HCT116 (cell line): ENCODE measurements around the gene ARHGEF10L. TPM values are rescaled to one million over a fixed set of nuclear protein-coding genes. Genes with fewer than 3 reads are reported as not detected.

Source experiments
- ATAC-seq: fragments of 200-7000 bp; cut with Tn5 transposase; 2 replicates; pipeline ENCODE4 v1.9.1; 2020; ENCODE audit warnings: mild to moderate bottlenecking, moderate library complexity
- BruUV-seq: library from RNA; stranded (reverse); fragments of 400-500 nt; replicated peaks from 2 replicates; lab custom pipeline; 2021; lab: Mats Ljungman, UMichigan
- CTCF ChIA-PET: fragments of 300-600 bp; sonication (Branson Sonifier 250); formaldehyde crosslinking; loops from one replicate; lab custom pipeline; 2021; ENCODE audit warnings: antibody characterized with exemption; lab: Charles Lee
- POLR2A ChIA-PET: fragments of 300-600, 350-600 bp; sonication (Branson Sonifier 250); formaldehyde crosslinking; loops from one replicate; lab custom pipeline; 2021; ENCODE audit warnings: antibody characterized with exemption; lab: Charles Lee
- RAD21 ChIA-PET, 2 experiments: fragments of 300-600 bp; sonication (Branson Sonifier 250); formaldehyde crosslinking; loops; one replicate each; lab custom pipeline; 2023; ENCODE audit warnings: low total read pairs in 2 of 2; ENCODE audit not compliant: uncharacterized antibody in 2 of 2, unreplicated experiment in 2 of 2, low non-redundant PET in 1 of 2; lab: Charles Lee
- DNase-seq: peaks from one replicate; pipeline ENCODE4 v3.0.0-alpha.2; 2010; ENCODE audit warnings: low read depth, low spot score
- H2AFZ ChIP-seq: fragments of 200-600 bp; shearing (Covaris generic), sonication (generic); 2 replicates; pipeline ENCODE4 v1.6.1; 2017; ENCODE audit warnings: low read depth, mixed run types, mixed read lengths, antibody characterized with exemption, low read length; ENCODE audit not compliant: poor library complexity, severe bottlenecking
- H3K27ac ChIP-seq: 2 replicates; pipeline ENCODE4 v1.5.1; 2012; ENCODE audit warnings: low read depth, low read length
- H3K27me3 ChIP-seq: fragments of 200-600 bp; sonication (generic); 2 replicates; pipeline ENCODE4 v1.6.1; 2016; ENCODE audit warnings: mixed run types, low read length, mixed read lengths; ENCODE audit not compliant: insufficient read depth
- H3K36me3 ChIP-seq, 2 experiments: fragments of 200-500 bp in 1 of 2; fragments of 200-600 bp in 1 of 2; sonication (Bioruptor generic) in 1 of 2; sonication (generic) in 1 of 2; 2 replicates each; pipeline versions ENCODE4 v1.5.1 to v1.6.1; 2014 to 2016; ENCODE audit warnings: low read length in 2 of 2, inconsistent platforms in 1 of 2, mixed read lengths in 1 of 2, mixed run types in 1 of 2; ENCODE audit not compliant: insufficient read depth in 2 of 2, control insufficient read depth in 1 of 2
- H3K4me1 ChIP-seq, 2 experiments: fragments of 200-600 bp in 1 of 2; sonication (generic) in 1 of 2; 2 replicates each; pipeline versions ENCODE4 v1.5.1 to v1.6.1; 2012 to 2017; ENCODE audit warnings: low read length in 2 of 2, inconsistent platforms in 1 of 2, mild to moderate bottlenecking in 1 of 2, mixed read lengths in 1 of 2, mixed run types in 1 of 2, moderate library complexity in 1 of 2; ENCODE audit not compliant: insufficient read depth in 2 of 2, control insufficient read depth in 1 of 2
- H3K4me2 ChIP-seq: fragments of 200-600 bp; sonication (generic); 2 replicates; pipeline ENCODE4 v1.6.1; 2017; ENCODE audit warnings: mixed run types, low read length, mixed read lengths
- H3K4me3 ChIP-seq, 2 experiments: fragments of 200-600 bp in 1 of 2; sonication (generic) in 1 of 2; replicated peaks in 1 of 2; 2 replicates each; pipeline ENCODE4 v1.5.1; 2011 to 2016; ENCODE audit warnings: low read length in 2 of 2, control low read depth in 1 of 2, low read depth in 1 of 2, mild to moderate bottlenecking in 1 of 2, mixed read lengths in 1 of 2, mixed run types in 1 of 2
- H3K79me2 ChIP-seq: fragments of 200-600 bp; sonication (generic); 2 replicates; pipeline ENCODE4 v1.6.1; 2017; ENCODE audit warnings: mild to moderate bottlenecking, mixed run types, low read length, moderate library complexity, mixed read lengths; ENCODE audit not compliant: insufficient read depth
- H3K9ac ChIP-seq: fragments of 200-600 bp; sonication (generic); 2 replicates; pipeline ENCODE4 v1.6.1; 2016; ENCODE audit warnings: low read length, mixed read lengths
- H3K9me2 ChIP-seq: fragments of 200-600 bp; sonication (generic), shearing (Covaris generic); 2 replicates; pipeline ENCODE4 v1.6.1; 2017; ENCODE audit warnings: mixed run types, mild to moderate bottlenecking, moderate library complexity; ENCODE audit not compliant: insufficient read depth
- H3K9me3 ChIP-seq, 2 experiments: fragments of 200-500 bp in 1 of 2; fragments of 200-600 bp in 1 of 2; sonication (Bioruptor generic) in 1 of 2; sonication (generic) in 1 of 2; 2 replicates each; pipeline ENCODE4 v1.6.1; 2014 to 2017; ENCODE audit warnings: low read length in 2 of 2, mixed read lengths in 2 of 2, inconsistent platforms in 1 of 2, low read depth in 1 of 2, mild to moderate bottlenecking in 1 of 2, mixed run types in 1 of 2, moderate library complexity in 1 of 2; ENCODE audit not compliant: control insufficient read depth in 1 of 2, insufficient read depth in 1 of 2
- H4K20me1 ChIP-seq: fragments of 200-600 bp; sonication (generic), shearing (Covaris generic); 2 replicates; pipeline ENCODE4 v1.6.1; 2017; ENCODE audit warnings: mixed run types, mild to moderate bottlenecking, moderate library complexity; ENCODE audit not compliant: insufficient read depth
- CBX3 ChIP-seq: IDR thresholded peaks from 2 replicates; pipeline ENCODE4 v1.6.1; 2012; ENCODE audit warnings: low read depth
- EGR1 ChIP-seq: IDR thresholded peaks from 2 replicates; pipeline ENCODE4 v1.6.1; 2012; ENCODE audit warnings: low read depth
- EZH2 ChIP-seq: fragments of 200-600 bp; sonication (generic); IDR thresholded peaks from 2 replicates; pipeline ENCODE4 v1.6.1; 2017; ENCODE audit warnings: antibody characterized with exemption, mixed run types
- EZH2phosphoT487 ChIP-seq: fragments of 200-600 bp; IDR thresholded peaks from 2 replicates; pipeline ENCODE4 v1.6.1; 2018; ENCODE audit warnings: antibody characterized with exemption, borderline replicate concordance
- FOSL1 ChIP-seq: IDR thresholded peaks from 2 replicates; pipeline ENCODE4 v1.6.1; 2012; ENCODE audit warnings: low read depth
- JUND ChIP-seq: IDR thresholded peaks from 2 replicates; pipeline ENCODE4 v1.6.1; 2012
- POLR2AphosphoS5 ChIP-seq: IDR thresholded peaks from 2 replicates; pipeline ENCODE4 v1.6.1; 2011; ENCODE audit warnings: mild to moderate bottlenecking, low read depth, low read length, moderate library complexity
- RAD21 ChIP-seq: IDR thresholded peaks from 2 replicates; pipeline ENCODE4 v1.6.1; 2012; ENCODE audit warnings: low read depth, mild to moderate bottlenecking
- SIN3A ChIP-seq: IDR thresholded peaks from 2 replicates; pipeline ENCODE4 v1.6.1; 2012; ENCODE audit warnings: low read depth
- SP1 ChIP-seq: IDR thresholded peaks from 2 replicates; pipeline ENCODE4 v1.6.1; 2012; ENCODE audit warnings: low read depth
- TCF7L2 ChIP-seq: IDR thresholded peaks from 2 replicates; pipeline ENCODE4 v1.7.0; 2011; ENCODE audit warnings: borderline replicate concordance, inconsistent platforms; ENCODE audit not compliant: insufficient read depth, insufficient read length; ENCODE audit errors: extremely low read depth
- ZFX ChIP-seq: fragments of 450-650 bp; IDR thresholded peaks from 2 replicates; pipeline ENCODE4 v1.6.1; 2017
- intact Hi-C: fragments of 100-400 bp; cut with micrococcal nuclease; formaldehyde crosslinking; loops from 2 replicates; pipeline ENCODE4 v1.10.0; 2022
- total RNA-seq: library from RNA; stranded (reverse); gene quantifications from one replicate; pipeline ENCODE4 v1.2.1, GENCODE V29; 2021; ENCODE audit not compliant: unreplicated experiment
- TF ChIP-seq, protein P1 (sequence below): IDR thresholded peaks from 2 replicates; pipeline ENCODE4 v1.6.1; 2012

ARHGEF10L gene
- total RNA-seq, 1 experiment from 2014 or later: 14.7 TPM

DNA sequence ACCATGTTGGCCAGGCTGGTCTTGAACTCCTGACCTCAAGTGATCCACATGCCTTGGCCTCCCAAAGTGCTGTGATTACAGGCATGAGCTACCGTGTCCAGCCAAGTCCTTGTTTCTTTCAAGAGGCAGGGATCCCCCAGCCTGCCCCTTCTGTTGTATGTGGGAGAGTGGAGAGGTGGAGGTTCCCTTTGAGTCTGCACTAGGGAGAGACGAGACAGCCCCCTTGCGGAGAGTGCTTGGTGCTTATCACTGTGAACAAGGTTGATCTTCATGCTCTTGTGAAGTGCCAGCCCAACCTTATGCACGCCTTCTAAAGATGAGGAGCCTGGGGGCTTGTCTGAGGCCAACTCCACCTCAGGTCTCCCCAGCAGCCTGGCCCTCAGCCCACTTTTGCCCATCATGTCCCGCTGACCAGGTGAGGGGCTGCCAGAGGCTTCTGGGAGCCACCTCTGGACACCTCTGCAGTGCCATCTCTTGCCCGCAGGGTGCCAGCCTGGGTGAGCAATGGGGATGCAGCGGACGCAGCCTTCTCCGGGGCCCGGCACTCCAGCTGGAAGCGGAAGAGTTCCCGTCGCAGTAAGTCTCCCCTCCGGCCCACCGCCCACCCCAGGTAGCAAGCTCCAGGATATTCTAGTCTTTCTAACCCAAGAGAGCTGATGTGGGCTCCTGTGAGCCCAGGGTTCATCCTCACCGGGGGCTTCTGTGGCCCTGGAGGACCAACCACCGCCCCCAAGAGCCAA lies 62.3 kb downstream of the ARHGEF10L start:
- no peak overlapping the region for H3K27ac ChIP-seq
- H4K20me1 ChIP-seq: no peaks in the 10 kb centered on the region
- no TSS peak for BruUV-seq
- no peaks in the 10 kb centered on the region for H3K9me3 ChIP-seq
- no peaks in the 10 kb centered on the region for H3K9me2 ChIP-seq
- RAD21 ChIA-PET: no interaction called here
- no peaks in the 10 kb centered on the region for H3K36me3 ChIP-seq
- DNase-seq (no peak), ATAC-seq (no peak)
- peaks cover 6% of the 10 kb centered on the region in 2 experiments; a peak in 2 of 4 replicates for H3K4me1 ChIP-seq
- TF ChIP-seq EGR1 (no peak), SIN3A (no peak), EZH2 (no peak), FOSL1 (no peak), RAD21 (no peak), ZFX (no peak), POLR2AphosphoS5 (no peak), CBX3 (no peak), TCF7L2 (no peak), EZH2phosphoT487 (no peak), SP1 (no peak), JUND (no peak)
- TF ChIP-seq, protein P1, sequence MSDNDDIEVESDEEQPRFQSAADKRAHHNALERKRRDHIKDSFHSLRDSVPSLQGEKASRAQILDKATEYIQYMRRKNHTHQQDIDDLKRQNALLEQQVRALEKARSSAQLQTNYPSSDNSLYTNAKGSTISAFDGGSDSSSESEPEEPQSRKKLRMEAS: no peak
- no peak overlapping the region for H3K4me2 ChIP-seq
- POLR2A ChIA-PET: no interaction called here
- no peaks in the 10 kb centered on the region for H3K27me3 ChIP-seq
- H2AFZ ChIP-seq: no peak overlapping the region
- no peaks in the 10 kb centered on the region for H3K79me2 ChIP-seq
- intact Hi-C loops: no loop called here
- CTCF ChIA-PET: no interaction called here
- no peak overlapping the region for H3K4me3 ChIP-seq
- no peak overlapping the region for H3K9ac ChIP-seq
